ENCODE data around the gene CCDC154. TPM values are rescaled to one million over a fixed set of nuclear protein-coding genes. Genes with fewer than 3 reads are reported as not detected.

The CCDC154 gene
- total and polyA plus RNA-seq, 9 of the 15 experiments (the other 6 are each of a cell fraction or from before 2014, with no cell fraction given): 0.15 to 1.4 (median 0.20) TPM; not detected in 5

DNA sequence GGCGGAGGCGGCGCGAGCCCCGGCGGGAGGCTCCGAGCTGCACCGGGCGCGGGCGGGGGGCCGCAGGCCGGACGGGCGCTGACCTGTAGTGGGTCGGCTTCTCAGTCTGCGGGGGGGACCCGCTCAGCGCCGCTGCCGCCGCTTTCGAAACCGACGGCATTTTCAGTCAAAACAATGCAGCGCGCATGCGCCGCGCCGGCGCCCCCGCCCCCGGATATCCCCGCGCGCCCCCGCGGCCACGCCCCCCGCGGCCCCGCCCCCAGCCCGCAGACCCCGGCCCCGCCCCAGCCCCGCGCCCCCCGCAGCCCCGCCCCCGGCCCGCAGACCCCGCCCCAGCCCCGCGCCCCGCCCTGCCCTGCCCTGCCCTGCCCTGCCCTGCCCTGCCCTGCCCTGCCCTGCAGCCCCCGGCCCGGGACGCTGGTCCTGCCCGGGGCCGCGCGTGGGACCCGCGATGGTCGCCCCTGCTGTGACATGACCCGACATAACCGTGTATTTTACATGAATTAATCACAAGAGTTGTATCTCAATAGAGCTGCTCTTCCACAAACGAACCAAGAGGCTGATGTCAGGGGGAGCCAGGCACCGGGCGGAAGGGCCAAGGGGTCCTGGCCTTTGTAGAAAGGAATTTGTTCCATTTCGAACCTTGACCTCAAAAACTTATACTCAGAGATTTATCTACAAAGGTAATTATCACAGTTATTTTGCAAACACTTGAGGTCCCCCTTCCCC, 29.7 kb downstream of the CCDC154 start, which contains the start of gene UNKL:
UNKL (minus strand) TSS at position 173 of the 729 bp plus-strand sequence; CDS start at position 160, 13 bp downstream.
- DNase-seq (ENCODE audit: extremely low read depth in 1 of 4, low spot score in 3 of 4): peak; percentile 82 to 95 (median 92)
- Histone ChIP-seq H4K20me1 (replicated peaks; ENCODE audit: control insufficient read depth, insufficient read depth, low read length) (no peaks in the 10 kb centered on the region), H3K79me2 (ENCODE audit: control insufficient read depth, insufficient read depth, low read length) (peaks cover 33% of the 10 kb centered on the region), H3K27me3 (ENCODE audit: control insufficient read depth in 2 of 2, insufficient read depth in 2 of 2, low read length in 2 of 2) (no peaks in the 10 kb centered on the region), H3K9me1 (ENCODE audit: control insufficient read depth, insufficient read depth, low read length) (no peaks in the 10 kb centered on the region), H3K4me3 (peak within 1 kb of the TSS; percentile 84), H3K36me3 (ENCODE audit: control insufficient read depth, insufficient read depth, low read length) (peaks cover 16% of the 10 kb centered on the region; the same call in 1 of the 3 replicates), H2AFZ (ENCODE audit: low read depth, low read length) (peak within 1 kb of the TSS; percentile 86), H3K9ac (ENCODE audit: insufficient read depth in 1 of 2, low read depth in 2 of 2, low read length in 2 of 2) (peak within 1 kb of the TSS; percentile 87 to 92; a peak in 3 of 4 replicates), H3K4me2 (ENCODE audit: insufficient read depth, low read length) (peak within 1 kb of the TSS; percentile 84), H3K9me3 (replicated peaks; ENCODE audit: control insufficient read depth, insufficient read depth, low read depth, low read length) (no peaks in the 10 kb centered on the region), H3K4me1 (replicated peaks in 1 of 2; ENCODE audit: control insufficient read depth in 2 of 2, insufficient read depth in 2 of 2, low read length in 2 of 2) (peaks cover 14 to 33% of the 10 kb centered on the region in 2 experiments; a peak in 4 of 5 replicates), H3K27ac (ENCODE audit: extremely low read depth, low read depth, low read length) (peak within 1 kb of the TSS; percentile 90)
- CTCF ChIA-PET (ENCODE audit: low intra/inter-chr PET ratio): no interaction called here
- WGBS (ENCODE audit: insufficient coverage, low coverage, missing lambda C conversion rate): 13% methylated on average over 16 of the region's 72 CpGs
- intact Hi-C loops (cut with micrococcal nuclease) (no loop called here), in situ Hi-C loops (cut with MboI) (no loop called here)
- no peak for FAIRE-seq
- ATAC-seq: peak; percentile 46
- POLR2A ChIA-PET: interaction anchor here (0.7 to 1.4 kb wide), 4 partner anchors 36 to 831 kb away, joined by 3 to 5 read pairs (median 4); no protein-coding TSS in a partner anchor
- BruUV-seq (replicated peaks): no TSS peak
- TF ChIP-seq SIN3B (IDR thresholded peaks at IDR 0.05; ENCODE audit: low read depth) (peak; percentile 39; the same call in 1 of the 2 replicates), POLR2G (IDR thresholded peaks at IDR 0.05; ENCODE audit: low read depth, low read length) (peak; percentile 29; the same call in 1 of the 2 replicates), SRSF9 (IDR thresholded peaks at IDR 0.05; ENCODE audit: borderline replicate concordance, low read depth, low read length) (no peak), ZNF175 (CRISPR knock-in tag; IDR thresholded peaks at IDR 0.05; ENCODE audit: low read depth) (no peak), ZNF696 (CRISPR knock-in tag; conservative IDR thresholded peaks at IDR 0.05) (no peak), PHF8 (IDR thresholded peaks at IDR 0.05; ENCODE audit: borderline replicate concordance, low read length) (peak; percentile 43; the same call in 1 of the 2 replicates), NR3C1 (CRISPR knock-in tag; IDR thresholded peaks at IDR 0.05) (no peak), ZNF217 (CRISPR knock-in tag; IDR thresholded peaks at IDR 0.05) (no peak), ZC3H8 (IDR thresholded peaks at IDR 0.05) (no peak), ZNF133 (CRISPR knock-in tag; IDR thresholded peaks at IDR 0.05) (no peak), GABPA (tag; conservative IDR thresholded peaks at IDR 0.05; ENCODE audit: low read depth) (peak; percentile 30), ZNF445 (CRISPR knock-in tag; IDR thresholded peaks at IDR 0.05; ENCODE audit: low read depth) (no peak), RBM17 (IDR thresholded peaks at IDR 0.05; ENCODE audit: borderline replicate concordance, low read depth, low read length) (no peak), CHD2 (IDR thresholded peaks at IDR 0.05; ENCODE audit: low read depth, low read length) (no peak)
- TF ChIP-seq, protein P1, sequence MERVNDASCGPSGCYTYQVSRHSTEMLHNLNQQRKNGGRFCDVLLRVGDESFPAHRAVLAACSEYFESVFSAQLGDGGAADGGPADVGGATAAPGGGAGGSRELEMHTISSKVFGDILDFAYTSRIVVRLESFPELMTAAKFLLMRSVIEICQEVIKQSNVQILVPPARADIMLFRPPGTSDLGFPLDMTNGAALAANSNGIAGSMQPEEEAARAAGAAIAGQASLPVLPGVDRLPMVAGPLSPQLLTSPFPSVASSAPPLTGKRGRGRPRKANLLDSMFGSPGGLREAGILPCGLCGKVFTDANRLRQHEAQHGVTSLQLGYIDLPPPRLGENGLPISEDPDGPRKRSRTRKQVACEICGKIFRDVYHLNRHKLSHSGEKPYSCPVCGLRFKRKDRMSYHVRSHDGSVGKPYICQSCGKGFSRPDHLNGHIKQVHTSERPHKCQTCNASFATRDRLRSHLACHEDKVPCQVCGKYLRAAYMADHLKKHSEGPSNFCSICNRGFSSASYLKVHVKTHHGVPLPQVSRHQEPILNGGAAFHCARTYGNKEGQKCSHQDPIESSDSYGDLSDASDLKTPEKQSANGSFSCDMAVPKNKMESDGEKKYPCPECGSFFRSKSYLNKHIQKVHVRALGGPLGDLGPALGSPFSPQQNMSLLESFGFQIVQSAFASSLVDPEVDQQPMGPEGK (CRISPR knock-in tag; IDR thresholded peaks at IDR 0.05; ENCODE audit: borderline replicate concordance): no peak
- TF ChIP-seq, protein P2, sequence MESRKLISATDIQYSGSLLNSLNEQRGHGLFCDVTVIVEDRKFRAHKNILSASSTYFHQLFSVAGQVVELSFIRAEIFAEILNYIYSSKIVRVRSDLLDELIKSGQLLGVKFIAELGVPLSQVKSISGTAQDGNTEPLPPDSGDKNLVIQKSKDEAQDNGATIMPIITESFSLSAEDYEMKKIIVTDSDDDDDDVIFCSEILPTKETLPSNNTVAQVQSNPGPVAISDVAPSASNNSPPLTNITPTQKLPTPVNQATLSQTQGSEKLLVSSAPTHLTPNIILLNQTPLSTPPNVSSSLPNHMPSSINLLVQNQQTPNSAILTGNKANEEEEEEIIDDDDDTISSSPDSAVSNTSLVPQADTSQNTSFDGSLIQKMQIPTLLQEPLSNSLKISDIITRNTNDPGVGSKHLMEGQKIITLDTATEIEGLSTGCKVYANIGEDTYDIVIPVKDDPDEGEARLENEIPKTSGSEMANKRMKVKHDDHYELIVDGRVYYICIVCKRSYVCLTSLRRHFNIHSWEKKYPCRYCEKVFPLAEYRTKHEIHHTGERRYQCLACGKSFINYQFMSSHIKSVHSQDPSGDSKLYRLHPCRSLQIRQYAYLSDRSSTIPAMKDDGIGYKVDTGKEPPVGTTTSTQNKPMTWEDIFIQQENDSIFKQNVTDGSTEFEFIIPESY (CRISPR knock-in tag; IDR thresholded peaks at IDR 0.05): no peak
- TF ChIP-seq, protein P3, sequence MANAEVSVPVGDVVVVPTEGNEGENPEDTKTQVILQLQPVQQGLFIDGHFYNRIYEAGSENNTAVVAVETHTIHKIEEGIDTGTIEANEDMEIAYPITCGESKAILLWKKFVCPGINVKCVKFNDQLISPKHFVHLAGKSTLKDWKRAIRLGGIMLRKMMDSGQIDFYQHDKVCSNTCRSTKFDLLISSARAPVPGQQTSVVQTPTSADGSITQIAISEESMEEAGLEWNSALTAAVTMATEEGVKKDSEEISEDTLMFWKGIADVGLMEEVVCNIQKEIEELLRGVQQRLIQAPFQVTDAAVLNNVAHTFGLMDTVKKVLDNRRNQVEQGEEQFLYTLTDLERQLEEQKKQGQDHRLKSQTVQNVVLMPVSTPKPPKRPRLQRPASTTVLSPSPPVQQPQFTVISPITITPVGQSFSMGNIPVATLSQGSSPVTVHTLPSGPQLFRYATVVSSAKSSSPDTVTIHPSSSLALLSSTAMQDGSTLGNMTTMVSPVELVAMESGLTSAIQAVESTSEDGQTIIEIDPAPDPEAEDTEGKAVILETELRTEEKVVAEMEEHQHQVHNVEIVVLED (CRISPR knock-in tag; IDR thresholded peaks at IDR 0.05): no peak
